Adipocyte (in vitro differentiated cells): Measurements from ENCODE around the gene HSPH1.
"Not testable (repeated sequence)": the region's sequence is repeated elsewhere in the genome, so short reads cannot be mapped to it uniquely, and the experiment has no call there.

Experiments
- DNase-seq: peaks from one replicate; pipeline ENCODE4 v3.0.0-alpha.2; 2015; ENCODE audit warnings: low read depth
- H3K27me3 ChIP-seq: replicated peaks from 2 replicates; pipeline ENCODE4 v1.7.0; 2013; ENCODE audit warnings: mild to moderate bottlenecking, low read length, moderate library complexity; ENCODE audit not compliant: control insufficient read depth, insufficient read depth
- H3K36me3 ChIP-seq: 2 replicates; pipeline ENCODE4 v1.7.0; 2013; ENCODE audit warnings: low read length, mild to moderate bottlenecking, moderate library complexity; ENCODE audit not compliant: control insufficient read depth, insufficient read depth, severe bottlenecking
- H3K4me1 ChIP-seq: 2 replicates; pipeline ENCODE4 v1.7.0; 2013; ENCODE audit warnings: mild to moderate bottlenecking, low read length, moderate library complexity; ENCODE audit not compliant: control insufficient read depth, insufficient read depth
- H3K4me3 ChIP-seq: 2 replicates; pipeline ENCODE4 v1.7.0; 2013; ENCODE audit warnings: mild to moderate bottlenecking, low read length, moderate library complexity
- H3K9ac ChIP-seq: 2 replicates; pipeline ENCODE4 v1.7.0; 2013; ENCODE audit warnings: mild to moderate bottlenecking, low read length, moderate library complexity
- H3K9me3 ChIP-seq: 2 replicates; pipeline ENCODE4 v1.7.0; 2013; ENCODE audit warnings: mild to moderate bottlenecking, low read length, moderate library complexity; ENCODE audit not compliant: control insufficient read depth

The HSPH1 gene

GRCh38 chr13:31198519-31198918 is 36.8 kb upstream of the HSPH1 start:
- Histone ChIP-seq H3K36me3 (no peaks in the 10 kb centered on the region), H3K4me1 (peaks cover 28% of the 10 kb centered on the region), H3K9me3 (no peaks in the 10 kb centered on the region)

DNA sequence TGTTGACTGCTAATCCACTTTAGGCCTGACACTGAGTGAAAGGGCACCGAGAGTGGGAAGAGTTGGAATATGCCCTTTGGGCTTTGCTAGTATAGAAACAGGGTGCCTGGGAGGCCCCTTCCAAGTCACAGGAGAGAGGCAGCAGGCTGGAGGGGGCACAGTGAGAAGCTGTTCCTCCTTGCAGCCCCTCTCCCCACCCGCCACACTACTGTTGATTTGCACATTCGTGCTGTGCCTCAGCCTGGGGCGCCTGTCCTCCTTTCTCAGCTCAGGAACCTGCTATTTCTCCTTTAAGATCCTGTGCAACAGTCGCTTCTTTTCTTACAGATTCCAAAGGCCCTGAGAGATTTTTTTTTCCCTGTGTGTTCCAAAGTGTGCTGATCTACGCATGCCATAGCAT is 35.3 kb upstream of the HSPH1 start:
- Histone ChIP-seq H3K9me3 (no peaks in the 10 kb centered on the region), H3K9ac (no peak overlapping the region), H3K4me1 (peaks cover 15% of the 10 kb centered on the region), H3K4me3 (no peak overlapping the region), H3K36me3 (no peaks in the 10 kb centered on the region), H3K27me3 (no peaks in the 10 kb centered on the region)
- no peak for DNase-seq

More at GRCh38 chr13:31198519-31198918, 36.8 kb upstream of the HSPH1 start:
- DNase-seq = no peak
- Histone ChIP-seq H3K27me3 (no peaks in the 10 kb centered on the region), H3K9ac (no peak overlapping the region), H3K4me3 (no peak overlapping the region)

DNA sequence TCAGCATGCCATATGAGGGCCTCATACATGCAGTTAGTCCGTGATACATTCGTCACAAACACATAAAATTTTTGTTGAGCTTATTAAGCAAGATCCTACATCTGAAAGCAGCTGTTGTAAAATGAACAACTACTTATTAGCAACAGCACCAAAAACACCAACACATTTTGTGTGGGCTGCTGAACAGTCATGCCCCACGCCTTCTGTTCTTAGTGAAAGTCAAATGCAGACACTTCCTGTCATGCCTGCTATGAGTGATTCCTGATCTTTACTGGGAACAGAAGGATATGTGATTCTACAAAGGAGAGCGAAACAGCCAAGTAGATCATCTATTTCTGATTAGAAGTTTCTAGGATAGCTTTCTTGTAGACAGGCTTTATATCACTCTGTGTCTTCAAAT is 33.9 kb upstream of the HSPH1 start:
- no peak for DNase-seq
- Histone ChIP-seq H3K9me3 (no peaks in the 10 kb centered on the region), H3K27me3 (no peaks in the 10 kb centered on the region), H3K4me3 (no peak overlapping the region), H3K36me3 (no peaks in the 10 kb centered on the region), H3K9ac (no peak overlapping the region), H3K4me1 (peaks cover 4% of the 10 kb centered on the region)

DNA sequence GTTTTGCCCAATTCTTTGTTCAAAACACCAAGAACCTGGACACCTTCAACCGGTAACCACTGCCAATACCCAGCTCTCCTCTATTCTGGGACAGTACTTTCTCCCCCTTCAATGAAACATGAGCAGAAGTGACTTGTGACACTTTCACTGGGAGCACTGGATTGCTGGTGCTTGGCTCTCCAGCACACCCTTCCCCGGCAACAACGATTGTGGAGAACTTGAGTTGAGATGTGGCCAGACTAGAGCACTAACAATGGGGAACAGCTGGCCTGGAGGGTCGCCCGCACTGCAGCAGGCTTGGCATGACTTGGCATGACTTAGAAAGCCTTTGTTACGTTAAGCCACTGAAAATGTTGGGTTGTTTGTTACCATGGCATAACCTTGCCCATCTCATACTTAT is 30.6 kb upstream of the HSPH1 start:
- Histone ChIP-seq H3K9ac (no peak overlapping the region), H3K27me3 (no peaks in the 10 kb centered on the region), H3K4me1 (no peaks in the 10 kb centered on the region), H3K4me3 (no peak overlapping the region), H3K9me3 (peaks cover 7% of the 10 kb centered on the region), H3K36me3 (no peaks in the 10 kb centered on the region)
- DNase-seq = no peak

DNA sequence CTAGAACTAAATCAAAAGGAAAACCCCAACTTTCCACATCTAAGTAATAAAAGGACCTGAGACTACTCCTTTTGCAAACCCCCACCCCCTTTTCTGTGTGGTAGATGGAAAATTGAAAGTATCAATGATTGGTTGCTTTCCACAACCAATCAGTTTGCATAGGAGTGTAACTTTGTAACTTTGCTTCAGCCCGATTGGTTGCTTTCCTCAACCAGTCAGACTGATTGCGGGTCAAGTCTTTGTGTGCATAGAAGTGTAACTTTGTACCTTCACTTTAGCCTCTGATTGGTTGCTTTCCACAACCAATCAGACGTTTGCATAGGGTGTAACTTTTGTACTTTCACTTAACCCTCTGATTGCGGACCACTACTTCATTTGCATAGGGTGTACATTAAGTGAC is 30.0 kb upstream of the HSPH1 start:
- no peaks in the 10 kb centered on the region for H3K36me3 ChIP-seq
- H3K9me3 ChIP-seq = peaks cover 7% of the 10 kb centered on the region
- H3K4me1 ChIP-seq = no peaks in the 10 kb centered on the region
- DNase-seq = no peak
- no peak overlapping the region for H3K4me3 ChIP-seq
- no peak overlapping the region for H3K9ac ChIP-seq
- no peaks in the 10 kb centered on the region for H3K27me3 ChIP-seq

DNA sequence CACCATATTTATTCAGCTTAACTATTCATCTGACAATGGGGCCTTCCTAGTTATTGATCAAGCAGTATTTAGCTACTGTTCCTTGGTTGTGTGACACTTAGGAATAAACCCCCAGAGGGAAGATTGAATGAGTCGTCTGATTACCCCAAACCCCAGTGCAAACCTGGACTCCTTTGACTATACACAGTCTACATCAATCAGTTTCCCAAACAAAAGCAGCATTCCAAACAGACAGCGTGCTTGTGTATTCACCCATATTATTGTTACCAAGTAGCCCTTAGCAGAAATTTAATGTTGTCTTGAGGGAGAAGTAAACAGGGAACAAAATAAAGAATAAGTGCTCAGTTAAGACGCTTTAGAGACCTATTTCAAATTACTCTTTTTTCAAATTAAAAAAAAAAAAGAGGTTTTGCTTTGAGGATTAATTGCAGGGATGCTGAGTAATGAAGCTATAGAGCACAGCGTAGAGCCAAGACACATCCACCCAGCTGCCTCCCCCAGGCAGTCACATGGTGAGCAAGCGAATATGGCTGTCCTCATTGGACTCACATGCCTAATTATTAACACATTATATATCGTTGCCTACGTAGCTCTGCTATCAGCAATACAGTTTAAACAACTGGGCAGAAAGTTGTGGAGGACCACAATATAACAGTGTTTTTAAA is 23.4 kb upstream of the HSPH1 start:
- Histone ChIP-seq H3K27me3 (no peaks in the 10 kb centered on the region), H3K4me3 (no peak overlapping the region), H3K36me3 (no peaks in the 10 kb centered on the region), H3K4me1 (no peaks in the 10 kb centered on the region), H3K9ac (no peak overlapping the region), H3K9me3 (peaks cover 7% of the 10 kb centered on the region)
- no peak for DNase-seq

DNA sequence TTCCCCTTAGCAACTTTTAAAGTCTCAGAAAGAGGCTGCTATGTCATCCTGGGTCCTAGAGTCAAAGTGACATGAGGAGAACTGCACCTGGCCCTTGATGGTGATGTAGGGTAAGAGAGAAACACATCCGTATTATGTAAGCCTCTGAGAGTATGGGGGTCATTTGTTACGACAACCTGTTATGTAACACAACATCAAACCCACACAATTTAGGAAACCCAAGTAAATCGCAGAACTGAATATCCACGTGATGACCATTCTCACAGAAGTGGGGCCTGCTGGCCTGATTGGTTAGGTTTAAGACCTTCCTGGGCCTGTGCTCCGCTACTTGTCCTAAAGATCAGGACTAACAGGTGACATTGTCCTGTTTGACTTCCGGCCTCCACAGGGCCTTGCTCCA is 22.7 kb upstream of the HSPH1 start:
- H3K4me3 ChIP-seq = no peak overlapping the region
- H3K4me1 ChIP-seq = no peaks in the 10 kb centered on the region

DNA sequence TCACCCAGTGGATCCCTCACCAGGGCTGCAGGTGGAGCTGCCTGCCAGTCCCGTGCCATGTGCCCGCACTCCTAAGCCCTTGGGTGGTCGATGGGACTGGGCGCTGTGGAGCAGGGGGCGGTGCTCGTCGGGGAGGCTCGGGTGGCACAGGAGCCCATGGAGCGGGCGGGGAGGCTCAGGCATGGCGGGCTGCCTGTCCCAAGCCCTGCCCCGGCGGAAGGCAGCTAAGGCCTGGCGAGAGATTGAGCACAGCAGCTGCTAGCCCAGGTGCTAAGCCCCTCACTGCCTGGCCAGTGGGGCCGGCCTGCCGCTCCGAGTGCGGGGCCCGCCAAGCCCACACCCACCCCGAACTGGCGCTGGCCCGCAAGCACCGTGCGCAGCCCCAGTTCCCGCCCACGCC is 21.3 kb upstream of the HSPH1 start:
- Histone ChIP-seq H3K4me3 (no peak overlapping the region), H3K9ac (no peak overlapping the region), H3K36me3 (no peaks in the 10 kb centered on the region), H3K27me3 (no peaks in the 10 kb centered on the region), H3K9me3 (peaks cover 1% of the 10 kb centered on the region), H3K4me1 (no peaks in the 10 kb centered on the region)
- DNase-seq = no peak

More for the DNA sequence above, 22.7 kb upstream of the HSPH1 start:
- H3K36me3 ChIP-seq = no peaks in the 10 kb centered on the region
- no peak overlapping the region for H3K9ac ChIP-seq
- H3K27me3 ChIP-seq = no peaks in the 10 kb centered on the region
- no peak for DNase-seq
- peaks cover 7% of the 10 kb centered on the region for H3K9me3 ChIP-seq

DNA sequence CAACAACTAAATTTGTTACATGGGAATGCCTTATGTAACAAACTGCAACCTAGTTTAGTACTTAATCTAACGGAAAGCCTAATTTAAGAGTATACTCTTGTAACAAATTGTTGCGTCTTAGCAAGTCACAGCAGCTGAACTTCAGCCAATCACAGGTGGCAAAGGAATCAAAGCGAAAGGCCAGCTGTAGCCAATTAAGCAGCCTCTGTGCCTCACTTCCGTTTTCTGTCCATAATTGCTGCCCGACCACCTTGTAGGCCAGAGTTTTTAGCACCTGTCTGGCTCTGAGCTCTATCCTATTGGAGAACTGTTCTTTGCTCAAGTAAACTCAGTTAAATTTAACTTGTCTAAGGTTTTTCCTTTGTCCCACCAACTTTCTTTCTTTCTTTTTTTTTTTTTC is 18.1 kb upstream of the HSPH1 start:
- no peak for DNase-seq
- H3K4me3 ChIP-seq = no peak overlapping the region
- H3K27me3 ChIP-seq = no peaks in the 10 kb centered on the region
- H3K9me3 ChIP-seq = no peaks in the 10 kb centered on the region
- peaks cover 14% of the 10 kb centered on the region for H3K4me1 ChIP-seq
- H3K9ac ChIP-seq = no peak overlapping the region
- H3K36me3 ChIP-seq = no peaks in the 10 kb centered on the region

DNA sequence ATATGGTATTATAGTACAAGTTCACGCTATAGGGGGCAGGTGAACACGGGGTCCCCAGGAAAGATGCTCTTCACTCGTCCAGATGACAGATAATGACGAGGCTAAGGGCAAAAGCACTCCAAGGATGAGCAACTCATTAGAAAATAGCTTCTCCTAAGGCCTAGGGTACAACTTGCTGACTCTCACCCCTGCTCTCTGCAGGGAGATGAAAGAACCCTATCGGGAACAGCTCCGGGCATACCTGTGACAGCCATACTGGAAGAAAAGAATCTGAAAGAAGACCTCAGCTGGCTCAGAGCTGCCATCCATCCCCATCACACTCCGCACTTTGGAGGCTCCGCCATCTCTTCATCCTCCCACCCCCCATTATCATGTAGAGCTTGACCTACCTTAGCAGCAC is 17.5 kb upstream of the HSPH1 start:
- H3K36me3 ChIP-seq = no peaks in the 10 kb centered on the region
- no peaks in the 10 kb centered on the region for H3K27me3 ChIP-seq
- no peak overlapping the region for H3K9ac ChIP-seq
- H3K4me1 ChIP-seq = peaks cover 14% of the 10 kb centered on the region
- no peak for DNase-seq
- no peak overlapping the region for H3K4me3 ChIP-seq
- no peaks in the 10 kb centered on the region for H3K9me3 ChIP-seq

- H3K4me3 ChIP-seq, DNase-seq, H3K36me3 ChIP-seq, H3K27me3 ChIP-seq, H3K9ac ChIP-seq, H3K9me3 ChIP-seq: not testable (repeated sequence)
- peaks cover 24% of the 10 kb centered on the region for H3K4me1 ChIP-seq
These were observed 16.2 kb upstream of the HSPH1 start for GRCh38 chr13:31177813-31178495.
